22Rv1 (cell line): ENCODE measurements around the gene SSR4.

Experiments used
- H3K27ac ChIP-seq: fragments of 450-650 bp; 2 replicates; pipeline ENCODE4 v1.5.1; 2017
- ZFX ChIP-seq: fragments of 450-650 bp; IDR thresholded peaks from 2 replicates; pipeline ENCODE4 v1.6.1; 2017; ENCODE audit warnings: antibody characterized with exemption, borderline replicate concordance
- TF ChIP-seq, protein P1 (sequence below): fragments of 450-650 bp; IDR thresholded peaks from 2 replicates; pipeline ENCODE4 v1.5.1; 2017; ENCODE audit warnings: mild to moderate bottlenecking

Gene SSR4

DNA sequence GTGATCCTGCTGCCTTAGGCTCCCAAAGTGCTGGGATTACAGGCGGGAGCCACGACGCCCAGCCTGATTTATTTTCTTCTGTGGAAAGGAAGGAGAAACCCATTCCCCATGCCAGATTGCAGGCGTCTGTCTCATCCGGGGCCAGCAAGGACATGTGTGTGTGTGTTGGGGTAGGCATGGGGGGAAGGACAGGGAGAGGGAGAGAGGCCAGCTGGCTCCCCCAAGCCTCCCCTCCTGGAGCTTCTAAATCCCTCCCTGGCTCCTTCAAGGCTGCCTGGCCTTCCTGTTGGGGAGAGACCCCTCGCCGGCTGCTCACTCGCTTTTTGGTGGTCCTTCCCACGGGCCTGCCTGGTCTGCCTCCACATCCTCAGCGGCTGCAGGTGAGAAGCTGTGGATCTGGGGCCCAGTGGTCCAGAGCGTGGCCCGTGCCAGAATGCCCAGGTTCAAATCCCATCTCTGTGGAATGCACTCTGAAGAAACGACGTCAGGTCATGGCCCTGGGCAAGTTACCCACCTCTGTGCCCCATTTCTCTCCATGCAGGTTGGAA is 31.8 kb upstream of the SSR4 start:
- TF ChIP-seq, protein P1, sequence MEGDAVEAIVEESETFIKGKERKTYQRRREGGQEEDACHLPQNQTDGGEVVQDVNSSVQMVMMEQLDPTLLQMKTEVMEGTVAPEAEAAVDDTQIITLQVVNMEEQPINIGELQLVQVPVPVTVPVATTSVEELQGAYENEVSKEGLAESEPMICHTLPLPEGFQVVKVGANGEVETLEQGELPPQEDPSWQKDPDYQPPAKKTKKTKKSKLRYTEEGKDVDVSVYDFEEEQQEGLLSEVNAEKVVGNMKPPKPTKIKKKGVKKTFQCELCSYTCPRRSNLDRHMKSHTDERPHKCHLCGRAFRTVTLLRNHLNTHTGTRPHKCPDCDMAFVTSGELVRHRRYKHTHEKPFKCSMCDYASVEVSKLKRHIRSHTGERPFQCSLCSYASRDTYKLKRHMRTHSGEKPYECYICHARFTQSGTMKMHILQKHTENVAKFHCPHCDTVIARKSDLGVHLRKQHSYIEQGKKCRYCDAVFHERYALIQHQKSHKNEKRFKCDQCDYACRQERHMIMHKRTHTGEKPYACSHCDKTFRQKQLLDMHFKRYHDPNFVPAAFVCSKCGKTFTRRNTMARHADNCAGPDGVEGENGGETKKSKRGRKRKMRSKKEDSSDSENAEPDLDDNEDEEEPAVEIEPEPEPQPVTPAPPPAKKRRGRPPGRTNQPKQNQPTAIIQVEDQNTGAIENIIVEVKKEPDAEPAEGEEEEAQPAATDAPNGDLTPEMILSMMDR = no peak
- no peak for TF ChIP-seq ZFX
- H3K27ac ChIP-seq = no peak overlapping the region

DNA sequence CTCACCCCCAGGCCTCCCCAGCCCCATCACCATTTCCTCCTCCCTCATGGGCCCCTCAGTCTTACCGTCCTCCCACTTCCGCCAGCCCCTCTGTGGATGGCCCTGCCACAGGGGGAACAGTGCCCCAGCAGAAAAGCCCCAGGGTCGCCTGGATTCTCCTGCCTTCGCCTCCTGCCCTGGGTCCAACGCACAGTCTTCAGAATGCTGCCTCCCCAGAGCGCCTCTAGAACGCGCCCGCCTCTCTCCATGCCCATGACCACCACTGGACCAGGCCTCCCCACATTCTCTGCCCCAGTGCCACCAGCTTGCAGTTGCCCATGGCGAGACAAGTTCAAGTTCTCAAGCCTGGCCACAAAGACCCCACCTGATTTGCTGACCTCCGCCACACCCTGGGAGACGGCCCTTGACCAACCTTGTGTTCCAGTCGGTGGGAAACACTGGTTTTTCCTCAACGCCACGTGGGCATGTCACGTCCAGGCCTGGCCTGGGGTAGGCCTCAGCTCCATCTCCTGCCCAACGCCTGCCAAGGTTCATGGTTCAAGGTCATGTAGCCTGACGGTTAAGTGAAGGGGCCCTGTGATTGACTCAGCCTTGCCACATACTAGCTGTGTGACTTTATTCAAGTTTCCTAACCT is 31.1 kb upstream of the SSR4 start:
- TF ChIP-seq, protein P1 = no peak
- TF ChIP-seq ZFX = no peak

DNA sequence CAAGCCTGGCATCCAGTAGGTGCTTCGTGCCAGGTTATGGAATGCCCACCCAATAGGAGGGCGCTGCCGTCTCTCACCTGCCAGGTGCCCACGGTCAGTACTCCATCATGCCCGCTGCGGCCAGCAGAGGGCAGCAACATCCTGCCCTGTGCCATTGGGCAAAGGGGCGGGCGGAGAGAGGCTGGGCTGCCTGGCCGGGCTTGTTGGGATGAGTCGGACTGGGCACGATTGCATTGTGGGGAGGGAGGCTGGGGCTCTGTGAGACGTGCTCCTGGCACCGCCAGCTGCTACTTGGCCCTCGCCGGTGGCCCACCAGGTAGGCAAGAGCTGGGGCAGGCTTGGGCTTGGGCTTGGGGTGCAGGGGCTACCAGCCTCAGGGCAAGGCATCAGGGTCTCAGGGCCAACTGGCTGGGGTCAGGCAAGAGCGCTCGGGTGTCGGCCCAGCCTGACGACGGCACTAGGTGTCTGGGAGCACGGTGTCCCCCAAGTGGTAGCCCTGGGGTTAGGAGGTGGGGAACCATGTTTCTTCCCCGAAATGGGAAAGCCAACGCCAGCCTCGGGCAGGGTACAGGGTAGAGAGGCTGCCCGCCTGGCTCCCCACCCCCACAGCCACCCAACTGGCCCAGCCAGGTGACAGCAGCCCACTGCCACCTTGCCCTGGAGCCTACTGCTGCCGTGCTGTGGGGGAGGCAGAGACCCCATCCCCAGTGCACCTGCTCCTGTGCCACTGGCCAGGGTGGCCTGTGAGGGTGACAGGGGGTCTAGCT is 30.3 kb upstream of the SSR4 start, which contains the start of gene PLXNB3:
Gene PLXNB3 (plus strand): TSS at position 261 of the 767 bp plus-strand sequence. CDS start 1,287 bp downstream, outside the sequence.
- no peak for TF ChIP-seq ZFX
- TF ChIP-seq, protein P1 = peak; percentile 82
- no peak within 1 kb of the TSS for H3K27ac ChIP-seq

More for the DNA sequence above, 31.1 kb upstream of the SSR4 start:
- no peak overlapping the region for H3K27ac ChIP-seq

DNA sequence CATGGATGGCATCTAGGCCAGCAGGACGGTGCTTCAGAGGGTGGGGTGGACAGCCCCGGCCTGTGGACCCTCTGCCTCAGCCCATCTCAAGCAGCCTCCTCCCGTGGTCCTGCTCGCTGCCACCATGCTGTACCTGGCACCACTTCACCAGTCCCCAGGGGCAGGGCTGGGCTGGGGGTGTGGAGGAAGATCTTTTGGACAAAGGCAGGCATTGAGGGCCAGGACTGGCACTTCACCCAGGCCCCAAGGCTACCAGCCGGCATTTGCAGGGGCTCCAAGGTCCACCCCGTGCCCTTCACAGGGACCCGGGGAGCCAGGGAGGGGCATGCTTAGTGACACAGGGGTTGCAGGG is 29.7 kb upstream of the SSR4 start:
- TF ChIP-seq, protein P1 = no peak
- no peak for TF ChIP-seq ZFX
- H3K27ac ChIP-seq = no peak overlapping the region

DNA sequence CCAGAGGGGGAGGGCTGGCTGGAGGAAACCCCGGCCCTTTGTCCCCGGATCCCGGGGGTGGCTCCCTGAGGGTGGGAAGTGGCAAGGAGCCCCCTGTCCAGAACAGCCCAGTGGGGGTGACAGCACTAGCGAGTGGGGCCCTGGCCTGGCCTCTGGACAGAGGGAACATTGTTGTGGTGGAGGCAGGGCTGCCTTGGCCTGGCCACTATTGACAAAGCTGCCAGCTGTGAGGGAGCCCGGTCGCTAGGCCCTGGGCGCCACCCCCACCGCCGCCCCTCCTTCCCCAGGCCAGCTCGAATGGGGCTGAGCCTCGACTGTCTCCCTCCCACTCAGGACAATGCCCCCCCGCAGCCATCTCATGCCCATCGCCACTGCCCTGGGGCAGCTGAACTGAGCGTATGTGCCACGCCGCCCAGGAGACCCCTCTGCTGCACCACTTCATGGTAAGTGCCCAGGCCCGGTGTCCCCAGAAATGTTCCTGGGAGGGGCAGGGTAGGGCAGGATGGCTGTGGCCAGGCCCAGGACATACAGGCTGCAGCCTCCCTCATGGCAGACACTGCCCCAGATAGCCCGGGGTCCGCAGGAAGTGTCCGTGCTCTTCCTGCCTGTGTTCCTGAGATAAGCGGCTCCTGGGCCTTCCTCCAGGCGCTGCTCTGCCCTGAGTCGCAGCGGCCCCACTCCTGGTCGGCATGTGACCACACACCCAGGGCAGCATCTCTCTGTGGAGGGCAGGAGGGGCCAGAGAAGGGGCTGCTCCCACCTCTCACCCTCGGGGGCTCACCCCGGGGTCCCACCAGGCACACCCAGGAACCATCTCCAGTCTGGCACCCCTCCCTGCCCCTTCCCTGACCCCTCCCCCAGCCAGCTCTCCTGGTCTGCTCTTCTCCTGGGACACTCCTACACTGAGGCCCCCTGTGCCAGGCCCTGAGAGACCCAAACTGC is 29.1 kb upstream of the SSR4 start:
- TF ChIP-seq, protein P1 = no peak
- TF ChIP-seq ZFX = no peak
- H3K27ac ChIP-seq = no peak overlapping the region

DNA sequence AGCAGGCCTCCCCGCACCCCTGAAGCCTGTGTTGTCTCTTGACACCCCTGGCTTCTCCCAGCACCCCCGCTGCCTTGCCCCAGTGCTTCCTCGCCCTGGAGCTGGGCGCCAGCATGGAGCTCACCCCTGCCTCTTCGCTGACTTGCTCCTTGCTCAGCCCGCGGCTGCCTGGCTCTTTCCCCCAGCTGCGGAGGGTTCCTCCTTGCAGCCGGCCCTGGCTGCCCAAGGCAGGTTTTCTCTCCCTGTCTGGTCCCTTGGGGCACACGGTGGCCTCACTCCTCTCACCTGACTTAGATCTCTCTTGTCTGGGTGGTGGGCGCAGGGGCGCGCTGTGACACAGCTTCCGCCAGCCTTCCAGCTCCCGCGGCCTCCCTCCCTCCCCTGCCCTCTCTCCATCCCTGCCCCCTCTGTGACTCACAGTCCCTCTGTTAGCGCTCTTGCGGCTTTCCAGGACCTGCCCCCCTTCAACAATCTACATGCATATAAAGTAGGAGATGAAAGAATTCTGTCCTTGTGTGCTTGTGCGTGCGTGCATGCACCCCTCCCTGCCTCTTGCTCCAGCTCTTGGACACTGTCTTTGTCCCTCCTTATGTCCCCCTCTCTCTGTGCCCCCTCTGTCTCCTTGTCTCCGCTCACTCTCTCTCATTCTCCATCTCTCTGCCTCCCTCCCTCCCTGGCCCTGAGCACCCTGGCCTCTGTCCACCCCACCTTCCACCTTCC is 28.2 kb upstream of the SSR4 start:
- TF ChIP-seq ZFX = no peak
- TF ChIP-seq, protein P1 = no peak
- H3K27ac ChIP-seq = no peak overlapping the region
